ENCODE data around the gene KCTD10. TPM values are rescaled to one million over a fixed set of nuclear protein-coding genes. Genes with fewer than 3 reads are reported as not detected.
"Not testable (repeated sequence)": the region's sequence is repeated elsewhere in the genome, so short reads cannot be mapped to it uniquely, and the experiment has no call there.

KCTD10 gene
- polyA plus RNA-seq, 3 donors = 18.1 to 21.0 (median 20.0) TPM

DNA sequence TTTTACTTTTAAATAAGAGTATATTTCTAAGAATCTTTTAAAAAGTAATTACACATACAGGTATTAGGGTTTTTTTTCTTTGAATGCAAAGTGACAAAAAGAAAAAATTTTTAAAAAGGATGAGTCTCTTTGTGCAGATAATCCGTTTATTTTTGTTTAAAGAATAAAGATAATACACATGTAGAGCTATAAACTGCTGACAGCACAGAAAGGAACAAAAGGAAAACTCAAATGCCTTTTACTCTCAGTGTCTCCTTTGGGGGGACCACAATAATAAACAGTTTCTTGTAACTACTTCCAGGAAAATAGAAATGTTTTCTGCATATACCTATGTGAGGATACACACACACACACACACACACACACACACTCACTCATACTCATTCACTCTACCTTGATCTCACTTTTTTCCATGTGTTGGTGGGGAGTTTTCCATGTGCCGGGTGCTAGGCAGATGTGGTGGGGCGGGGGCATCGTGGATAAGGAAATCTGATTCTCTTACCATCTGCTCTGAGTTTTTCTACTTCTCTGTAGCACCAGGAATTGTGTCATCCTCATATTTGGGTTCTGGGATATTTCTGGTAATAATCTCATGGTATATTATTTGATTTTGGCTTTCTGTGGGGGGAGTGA, 58.1 kb downstream of the KCTD10 start:
- Histone ChIP-seq H3K4me2 (replicated peaks; ENCODE audit: extremely low read depth, low read length, poor library complexity, severe bottlenecking) (no peak overlapping the region), H3K36me3 (replicated peaks in 1 of 2; ENCODE audit: control insufficient read depth in 1 of 2, insufficient read depth in 2 of 2, low read length in 2 of 2) (no peaks in the 10 kb centered on the region), H3K4me3 (replicated peaks in 1 of 3; ENCODE audit: low read depth in 2 of 3, low read length in 3 of 3) (no peak overlapping the region), H3K4me1 (ENCODE audit: control insufficient read depth in 1 of 2, insufficient read depth in 2 of 2, low read length in 2 of 2) (no peaks in the 10 kb centered on the region), H3K27me3 (ENCODE audit: control insufficient read depth in 2 of 2, insufficient read depth in 2 of 2, low read length in 2 of 2) (no peaks in the 10 kb centered on the region), H3K27ac (ENCODE audit: low read depth in 1 of 2, low read length in 2 of 2) (no peak overlapping the region), H3K79me2 (ENCODE audit: insufficient read depth, low read length) (no peaks in the 10 kb centered on the region), H3K9me3 (replicated peaks in 1 of 2; ENCODE audit: control insufficient read depth in 1 of 2, insufficient read depth in 1 of 2, low read length in 2 of 2) (peaks cover 0 to 7% of the 10 kb centered on the region in 2 donors), H3K9ac (ENCODE audit: insufficient read depth, low read length, poor library complexity, severe bottlenecking) (no peak overlapping the region), H4K20me1 (ENCODE audit: insufficient read depth, low read length) (no peaks in the 10 kb centered on the region), H2AFZ (ENCODE audit: insufficient read depth, low read depth, low read length, poor library complexity, severe bottlenecking) (no peak overlapping the region)
- TF ChIP-seq, protein P1, sequence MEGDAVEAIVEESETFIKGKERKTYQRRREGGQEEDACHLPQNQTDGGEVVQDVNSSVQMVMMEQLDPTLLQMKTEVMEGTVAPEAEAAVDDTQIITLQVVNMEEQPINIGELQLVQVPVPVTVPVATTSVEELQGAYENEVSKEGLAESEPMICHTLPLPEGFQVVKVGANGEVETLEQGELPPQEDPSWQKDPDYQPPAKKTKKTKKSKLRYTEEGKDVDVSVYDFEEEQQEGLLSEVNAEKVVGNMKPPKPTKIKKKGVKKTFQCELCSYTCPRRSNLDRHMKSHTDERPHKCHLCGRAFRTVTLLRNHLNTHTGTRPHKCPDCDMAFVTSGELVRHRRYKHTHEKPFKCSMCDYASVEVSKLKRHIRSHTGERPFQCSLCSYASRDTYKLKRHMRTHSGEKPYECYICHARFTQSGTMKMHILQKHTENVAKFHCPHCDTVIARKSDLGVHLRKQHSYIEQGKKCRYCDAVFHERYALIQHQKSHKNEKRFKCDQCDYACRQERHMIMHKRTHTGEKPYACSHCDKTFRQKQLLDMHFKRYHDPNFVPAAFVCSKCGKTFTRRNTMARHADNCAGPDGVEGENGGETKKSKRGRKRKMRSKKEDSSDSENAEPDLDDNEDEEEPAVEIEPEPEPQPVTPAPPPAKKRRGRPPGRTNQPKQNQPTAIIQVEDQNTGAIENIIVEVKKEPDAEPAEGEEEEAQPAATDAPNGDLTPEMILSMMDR (IDR thresholded peaks at IDR 0.05) = no peak
- Mint-ChIP-seq H3K27me3 (ENCODE audit: low read depth in 3 of 3) (peaks cover 7 to 15% (median 8%) of the 10 kb centered on the region in 3 donors), H3K27ac (no peak overlapping the region), H3K9me3 (peaks cover 0 to 8% (median 6%) of the 10 kb centered on the region in 7 donors), H3K4me3 (no peak overlapping the region), H3K4me1 (no peaks in the 10 kb centered on the region), H3K36me3 (no peaks in the 10 kb centered on the region)
- intact Hi-C loops (cut with micrococcal nuclease) = no loop called here
- WGBS (ENCODE audit: insufficient coverage) = no CpG with 5 or more reads among the region's 4 CpGs
- DNase-seq = no peak

DNA sequence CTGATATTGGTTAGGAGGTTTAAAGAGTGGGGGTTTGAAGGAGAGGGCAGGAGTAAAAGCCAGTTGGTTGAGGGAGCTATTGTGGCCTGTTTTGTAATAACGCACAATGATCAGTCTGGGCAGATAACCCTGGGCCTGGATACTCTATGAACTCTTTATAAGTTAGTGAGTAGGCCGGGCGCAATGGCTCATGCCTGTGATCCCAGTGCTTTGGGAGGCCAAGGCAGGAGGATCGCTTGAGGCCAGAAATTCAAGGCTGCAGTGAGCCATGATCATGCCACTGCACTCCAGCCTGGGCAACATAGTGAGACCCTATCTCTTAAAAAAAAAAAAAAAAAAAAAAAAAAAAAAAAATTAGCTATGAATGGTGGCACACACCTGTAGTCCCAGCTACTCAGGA, 71.0 kb downstream of the KCTD10 start:
- H3K9me3 ChIP-seq (replicated peaks in 1 of 2; ENCODE audit: control insufficient read depth in 1 of 2, insufficient read depth in 1 of 2, low read length in 2 of 2); H3K36me3 ChIP-seq (replicated peaks in 1 of 2; ENCODE audit: control insufficient read depth in 1 of 2, insufficient read depth in 2 of 2, low read length in 2 of 2); H3K36me3 Mint-ChIP-seq; H3K9ac ChIP-seq (ENCODE audit: insufficient read depth, low read length, poor library complexity, severe bottlenecking); H3K4me3 Mint-ChIP-seq; H3K27me3 ChIP-seq (ENCODE audit: control insufficient read depth in 2 of 2, insufficient read depth in 2 of 2, low read length in 2 of 2); H3K4me2 ChIP-seq (replicated peaks; ENCODE audit: extremely low read depth, low read length, poor library complexity, severe bottlenecking); H2AFZ ChIP-seq (ENCODE audit: insufficient read depth, low read depth, low read length, poor library complexity, severe bottlenecking); H3K4me3 ChIP-seq (replicated peaks in 1 of 3; ENCODE audit: low read depth in 2 of 3, low read length in 3 of 3); H3K4me1 ChIP-seq (ENCODE audit: control insufficient read depth in 1 of 2, insufficient read depth in 2 of 2, low read length in 2 of 2); H3K27ac ChIP-seq (ENCODE audit: low read depth in 1 of 2, low read length in 2 of 2); H3K4me1 Mint-ChIP-seq; DNase-seq; H3K9me3 Mint-ChIP-seq; H4K20me1 ChIP-seq (ENCODE audit: insufficient read depth, low read length); H3K79me2 ChIP-seq (ENCODE audit: insufficient read depth, low read length); intact Hi-C loops (cut with micrococcal nuclease): not testable (repeated sequence)
- WGBS (ENCODE audit: insufficient coverage) = 100% methylated on average over 3 of the region's 4 CpGs
- Mint-ChIP-seq H3K27ac (peak overlapping the region in 1 of 7 donors; percentile 57), H3K27me3 (ENCODE audit: low read depth in 3 of 3) (peaks cover 10 to 18% (median 11%) of the 10 kb centered on the region in 3 donors)

DNA sequence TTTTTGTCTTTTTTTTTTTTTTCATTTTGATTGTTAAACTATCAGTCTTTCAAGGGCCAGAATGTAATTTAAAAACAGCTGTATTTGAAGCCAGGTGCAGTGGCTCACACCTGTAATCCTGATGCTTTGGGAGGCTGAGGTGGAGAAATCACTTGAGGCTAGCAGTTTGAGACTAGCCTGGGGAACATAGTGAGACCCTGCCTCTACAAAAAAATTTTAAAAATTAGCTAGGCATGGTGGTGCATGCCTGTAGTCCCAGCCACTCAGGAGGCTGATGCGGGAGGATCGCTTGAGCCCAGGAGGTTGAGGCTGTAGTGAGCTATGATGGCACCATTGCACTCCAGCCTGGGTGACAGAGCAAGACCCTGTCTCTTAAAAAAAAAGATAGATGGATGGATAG, 72.3 kb downstream of the KCTD10 start:
- H3K4me1 ChIP-seq (ENCODE audit: control insufficient read depth in 1 of 2, insufficient read depth in 2 of 2, low read length in 2 of 2); H3K27me3 ChIP-seq (ENCODE audit: control insufficient read depth in 2 of 2, insufficient read depth in 2 of 2, low read length in 2 of 2); H3K27ac ChIP-seq (ENCODE audit: low read depth in 1 of 2, low read length in 2 of 2); H2AFZ ChIP-seq (ENCODE audit: insufficient read depth, low read depth, low read length, poor library complexity, severe bottlenecking); H3K27ac Mint-ChIP-seq; H3K36me3 Mint-ChIP-seq; DNase-seq; H3K9ac ChIP-seq (ENCODE audit: insufficient read depth, low read length, poor library complexity, severe bottlenecking); H3K4me2 ChIP-seq (replicated peaks; ENCODE audit: extremely low read depth, low read length, poor library complexity, severe bottlenecking); H3K4me1 Mint-ChIP-seq; H3K4me3 Mint-ChIP-seq; H3K4me3 ChIP-seq (replicated peaks in 1 of 3; ENCODE audit: low read depth in 2 of 3, low read length in 3 of 3); H4K20me1 ChIP-seq (ENCODE audit: insufficient read depth, low read length); H3K36me3 ChIP-seq (replicated peaks in 1 of 2; ENCODE audit: control insufficient read depth in 1 of 2, insufficient read depth in 2 of 2, low read length in 2 of 2); H3K79me2 ChIP-seq (ENCODE audit: insufficient read depth, low read length); H3K9me3 Mint-ChIP-seq; H3K9me3 ChIP-seq (replicated peaks in 1 of 2; ENCODE audit: control insufficient read depth in 1 of 2, insufficient read depth in 1 of 2, low read length in 2 of 2); intact Hi-C loops (cut with micrococcal nuclease): not testable (repeated sequence)
- H3K27me3 Mint-ChIP-seq (ENCODE audit: low read depth in 3 of 3) = peaks cover 10 to 22% (median 12%) of the 10 kb centered on the region in 3 donors
- no CpG with 5 or more reads among the region's 2 CpGs for WGBS (ENCODE audit: insufficient coverage)
